Neural cell (in vitro differentiated cells): ENCODE results near the gene PRMT6.
"Not testable (repeated sequence)": the region's sequence is repeated elsewhere in the genome, so short reads cannot be mapped to it uniquely, and the experiment has no call there.

Source experiments
- CTCF ChIP-seq: fragments of 450-650 bp; IDR thresholded peaks from 2 replicates; pipeline ENCODE4 v1.5.1; 2014; ENCODE audit warnings: antibody characterized with exemption, mild to moderate bottlenecking, moderate library complexity; ENCODE audit not compliant: poor library complexity, severe bottlenecking
- EP300 ChIP-seq: fragments of 450-650 bp; conservative IDR thresholded peaks from 2 replicates; pipeline ENCODE4 v1.6.1; 2014; ENCODE audit warnings: antibody characterized with exemption, mild to moderate bottlenecking, moderate library complexity; ENCODE audit not compliant: poor library complexity, severe bottlenecking
- EZH2 ChIP-seq: fragments of 200-600, 300-800 bp; shearing (Covaris generic), sonication (generic); IDR thresholded peaks from 2 replicates; pipeline ENCODE4 v1.6.1; 2014; ENCODE audit warnings: antibody characterized with exemption, low read length, borderline replicate concordance, mild to moderate bottlenecking; ENCODE audit not compliant: insufficient read depth, poor library complexity, severe bottlenecking
- POLR2AphosphoS5 ChIP-seq: IDR thresholded peaks from 2 replicates; pipeline ENCODE4 v1.6.1; 2012
- RAD21 ChIP-seq: fragments of 450-650 bp; conservative IDR thresholded peaks from 2 replicates; pipeline ENCODE4 v1.6.1; 2014; ENCODE audit warnings: antibody characterized with exemption, mild to moderate bottlenecking, moderate library complexity
- TAF1 ChIP-seq: IDR thresholded peaks from 2 replicates; pipeline ENCODE4 v1.6.1; 2012; ENCODE audit warnings: low read depth

GRCh38 chr1:107055919-107056425, 502 bp upstream of the PRMT6 start:
- not testable (repeated sequence) for TF ChIP-seq CTCF, TAF1, RAD21, EP300, POLR2AphosphoS5, EZH2
